ENCODE measurements around the gene ZDHHC7.

Gene ZDHHC7

DNA sequence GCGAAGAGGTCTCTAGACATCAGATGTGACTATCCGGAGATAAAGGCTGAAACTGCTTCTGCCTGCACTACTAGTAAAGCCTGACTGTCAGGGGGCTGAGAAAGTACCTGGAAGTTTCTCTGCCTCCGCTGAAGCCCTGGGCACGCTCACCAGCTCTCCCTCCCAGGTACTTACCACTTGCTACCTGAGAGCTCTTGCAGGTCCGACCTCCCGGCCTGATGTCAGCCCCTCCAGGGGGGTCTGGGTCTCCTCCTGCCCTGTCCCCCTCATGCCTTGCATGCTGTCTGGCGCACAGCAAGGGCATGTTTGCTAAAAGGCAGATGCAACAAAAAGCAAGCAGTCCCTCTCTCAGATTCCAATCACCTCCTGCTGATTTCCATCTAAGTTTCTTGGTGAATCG is 17.4 kb downstream of the ZDHHC7 start:
- no peak for DNase-seq (ENCODE audit: low spot score)

DNA sequence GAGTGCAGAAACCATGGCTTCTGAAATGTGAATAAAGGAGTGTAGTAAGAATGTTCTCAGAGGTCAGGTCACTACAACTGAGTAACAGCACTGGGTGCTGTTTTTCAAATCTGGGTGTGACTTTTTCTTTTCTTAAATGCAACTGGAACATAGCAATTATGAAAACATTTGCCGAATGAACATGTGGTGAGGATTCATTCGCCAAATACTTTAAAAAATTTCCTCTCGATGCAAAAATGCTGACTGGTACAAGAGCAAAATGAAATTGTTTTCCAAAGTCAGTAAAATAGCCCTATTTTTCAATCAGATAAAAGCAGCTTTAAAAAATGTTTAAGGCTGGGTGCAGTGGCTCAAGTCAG is 18.6 kb downstream of the ZDHHC7 start:
- no peak for DNase-seq (ENCODE audit: low spot score)

DNA sequence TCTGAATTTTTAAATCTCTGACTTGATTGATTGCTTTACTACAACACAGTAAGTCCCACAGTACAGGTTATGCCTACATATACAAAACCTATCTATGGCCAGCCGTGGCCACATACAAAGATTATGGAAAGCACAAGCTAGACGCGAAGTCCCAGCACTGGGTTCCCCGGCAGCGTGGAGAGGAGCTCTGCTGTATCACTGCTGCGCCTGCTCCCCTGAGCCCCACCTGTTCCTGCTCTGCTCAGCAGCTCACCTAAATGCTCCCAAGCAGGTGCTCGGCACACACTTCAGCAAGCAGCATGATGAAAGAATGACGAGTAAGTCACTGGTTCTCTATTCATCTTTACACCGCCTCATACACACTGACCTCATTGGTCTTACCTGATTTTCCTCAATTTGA is 20.6 kb downstream of the ZDHHC7 start:
- DNase-seq (ENCODE audit: low spot score): no peak

DNA sequence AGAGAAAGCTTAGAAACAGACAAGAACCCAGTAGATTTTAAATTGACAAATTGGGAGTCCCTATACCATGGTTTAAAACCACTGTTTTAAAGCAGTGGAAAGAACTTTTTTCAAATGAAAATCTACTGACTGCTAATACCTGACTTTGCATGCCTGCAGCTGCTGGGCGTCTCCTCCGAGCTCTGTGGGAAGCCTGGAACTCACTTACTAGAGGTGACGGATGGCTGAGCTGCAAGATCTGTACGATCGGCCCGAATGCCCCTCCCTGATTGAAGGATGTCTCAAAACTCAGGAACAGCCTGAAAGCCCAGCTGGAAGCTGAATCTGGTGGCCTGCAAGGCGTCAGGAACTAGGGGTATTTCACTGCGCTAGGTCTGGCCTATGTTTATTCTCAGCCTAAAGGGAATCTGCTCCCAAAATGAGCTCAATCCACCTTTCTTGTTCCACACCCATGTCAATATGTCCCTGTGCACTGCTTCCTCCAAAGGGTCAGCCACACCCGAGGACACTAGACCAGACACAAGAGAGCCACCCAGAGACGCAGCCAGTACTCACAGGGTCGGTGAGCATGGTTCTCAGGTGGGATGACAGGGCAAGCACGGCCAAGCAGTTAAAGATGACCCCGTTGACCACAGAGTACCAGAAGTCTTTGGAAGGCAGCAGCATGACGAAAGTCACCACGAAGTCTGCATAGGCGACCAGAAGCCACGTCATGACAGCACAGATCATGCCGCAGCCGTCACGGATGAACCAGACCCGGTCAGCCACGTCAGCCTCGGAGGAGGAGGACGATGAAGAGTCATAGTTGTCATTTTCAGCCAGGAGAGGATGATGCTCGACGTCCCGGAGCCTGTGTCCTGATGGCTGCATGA is 21.4 kb downstream of the ZDHHC7 start:
- no peak for DNase-seq (ENCODE audit: low spot score)

DNA sequence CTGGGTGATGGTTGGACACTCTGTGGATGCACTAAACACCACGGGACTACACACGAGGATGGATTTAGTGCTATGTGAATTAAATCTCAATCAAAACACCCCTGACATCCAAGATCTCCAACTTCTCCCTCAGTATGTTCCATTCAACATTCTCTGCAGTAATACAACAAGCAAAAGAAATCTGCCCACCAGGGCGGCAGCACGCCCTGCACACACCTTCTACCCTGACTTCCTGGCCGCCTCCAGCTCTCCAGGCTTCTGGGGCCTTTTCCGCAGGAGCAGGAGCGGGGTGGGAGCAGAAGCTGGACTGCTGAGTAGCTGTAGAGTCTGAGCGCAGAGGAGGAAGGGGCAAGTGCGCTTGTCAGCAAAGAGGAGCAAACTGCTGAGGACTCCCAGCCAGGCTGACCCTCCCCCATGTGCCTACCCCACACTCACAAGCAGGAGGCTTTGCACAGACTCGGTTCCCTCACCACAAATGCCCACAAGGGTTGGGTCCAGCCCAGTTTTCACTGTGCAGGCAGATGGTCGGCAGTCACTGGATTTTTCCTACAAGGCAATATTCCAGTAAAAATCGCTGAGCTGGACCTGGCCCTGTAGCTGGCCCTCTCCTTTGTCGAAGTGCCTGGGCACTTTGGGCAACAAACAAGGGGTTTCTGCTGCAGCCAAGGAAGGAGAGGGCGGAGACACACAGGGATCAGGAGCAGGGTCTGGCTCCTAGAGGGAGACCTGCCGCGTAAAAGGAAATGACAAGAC is 22.8 kb downstream of the ZDHHC7 start:
- DNase-seq (ENCODE audit: low spot score): no peak

DNA sequence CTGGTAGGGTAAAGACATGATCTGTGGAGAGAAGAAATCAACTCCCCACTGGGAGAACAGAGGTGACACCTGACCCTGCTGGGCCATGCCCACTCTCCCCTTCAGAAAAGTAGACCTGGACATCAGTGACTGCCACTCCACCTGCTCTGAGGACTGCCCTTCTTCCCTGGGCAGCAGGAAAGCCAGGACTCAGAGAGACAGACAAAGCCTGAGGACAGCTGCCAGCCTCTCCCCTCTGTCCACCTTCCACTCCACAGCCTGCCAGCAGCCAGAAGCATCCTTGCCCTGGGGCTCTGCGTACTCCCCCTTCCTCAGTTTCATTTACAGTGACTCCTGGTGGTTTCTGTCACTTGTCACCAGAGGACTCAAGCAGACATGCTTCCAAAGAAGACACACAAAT is 24.5 kb downstream of the ZDHHC7 start:
- no peak for DNase-seq (ENCODE audit: low spot score)

DNA sequence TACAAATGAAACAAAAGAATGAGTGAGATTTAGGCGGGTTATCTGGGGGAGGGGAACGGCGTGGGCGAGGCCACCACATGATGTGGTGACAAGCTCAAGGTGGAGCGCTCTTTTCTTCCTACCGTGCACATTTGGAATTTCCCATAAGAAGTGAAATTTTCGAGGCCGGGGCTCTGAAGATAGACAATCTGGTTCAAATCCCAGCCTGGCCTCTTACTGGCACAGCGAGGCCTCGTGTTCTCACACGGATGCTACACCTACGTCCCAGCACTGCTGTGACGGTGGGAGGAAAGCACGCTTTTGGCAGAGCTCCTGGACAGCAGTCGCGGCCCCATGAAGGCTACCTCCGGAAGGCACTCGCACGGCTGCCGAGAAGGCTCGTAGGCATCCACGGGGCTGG is 25.2 kb downstream of the ZDHHC7 start:
- DNase-seq (ENCODE audit: low spot score): no peak

DNA sequence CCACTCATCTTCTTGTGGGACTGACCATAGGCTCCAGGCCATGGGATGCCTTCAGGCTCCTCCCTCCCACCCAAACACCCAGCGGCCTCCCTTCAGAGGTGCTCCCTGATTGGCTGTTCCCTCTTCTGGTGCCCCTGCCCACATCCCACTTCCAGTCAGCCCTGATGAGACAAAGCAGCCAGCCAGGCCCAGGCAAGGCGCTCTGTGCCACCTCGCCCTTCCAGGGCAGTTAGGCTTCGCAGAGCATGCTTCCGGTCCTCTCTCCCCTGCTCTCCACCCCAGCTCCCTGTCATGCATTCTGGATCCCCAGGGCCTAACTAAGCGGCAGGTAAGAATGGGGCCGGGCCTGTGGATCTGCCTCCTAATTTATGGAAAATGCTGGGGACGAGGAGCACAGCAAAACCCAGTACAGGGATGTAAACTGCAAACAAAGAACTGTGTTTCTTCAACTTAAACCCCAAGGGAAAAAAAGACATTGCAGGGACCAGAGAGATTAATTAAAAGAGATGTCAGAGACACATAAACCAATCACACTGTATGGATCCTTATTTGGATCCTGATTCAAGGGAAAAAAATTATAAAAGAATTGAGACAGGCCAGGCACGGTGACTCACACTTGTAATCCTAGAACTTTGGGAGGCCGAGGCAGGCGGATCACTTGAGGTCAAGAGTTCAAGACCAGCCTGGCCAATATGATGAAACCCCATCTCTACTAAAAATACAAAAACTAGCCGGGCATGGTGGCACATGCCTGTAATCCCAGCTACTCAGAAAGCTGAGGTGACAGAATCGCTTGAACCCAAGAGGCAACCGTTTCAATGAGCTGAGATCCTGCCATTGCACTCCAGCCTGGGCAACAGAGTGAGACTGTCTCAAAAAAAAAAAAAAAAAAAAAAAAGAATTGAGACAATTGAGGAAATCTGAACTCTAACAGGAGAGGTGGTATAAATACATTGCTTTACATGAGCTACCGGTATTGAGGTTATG is 26.0 kb downstream of the ZDHHC7 start:
- no peak for DNase-seq (ENCODE audit: low spot score)

DNA sequence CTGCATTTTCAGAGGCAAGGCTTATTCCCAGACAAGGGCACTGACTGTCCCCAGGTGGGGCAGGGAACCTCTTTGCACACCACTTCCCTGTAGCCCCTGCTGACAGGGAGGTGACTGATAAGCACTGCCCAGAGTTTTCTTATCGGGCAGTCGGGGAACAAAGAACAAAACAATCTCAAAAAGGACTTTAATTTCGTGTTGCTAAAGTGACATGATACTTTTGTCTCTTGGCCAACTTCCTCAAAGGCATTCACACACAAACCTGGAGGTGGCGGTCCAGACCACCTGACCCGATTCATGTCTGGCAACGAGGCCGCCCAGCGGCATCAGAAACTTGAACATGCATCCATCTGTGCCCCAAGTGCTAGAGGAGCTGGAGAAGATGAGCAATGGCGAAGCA is 28.9 kb downstream of the ZDHHC7 start:
- DNase-seq (ENCODE audit: low spot score): no peak

DNA sequence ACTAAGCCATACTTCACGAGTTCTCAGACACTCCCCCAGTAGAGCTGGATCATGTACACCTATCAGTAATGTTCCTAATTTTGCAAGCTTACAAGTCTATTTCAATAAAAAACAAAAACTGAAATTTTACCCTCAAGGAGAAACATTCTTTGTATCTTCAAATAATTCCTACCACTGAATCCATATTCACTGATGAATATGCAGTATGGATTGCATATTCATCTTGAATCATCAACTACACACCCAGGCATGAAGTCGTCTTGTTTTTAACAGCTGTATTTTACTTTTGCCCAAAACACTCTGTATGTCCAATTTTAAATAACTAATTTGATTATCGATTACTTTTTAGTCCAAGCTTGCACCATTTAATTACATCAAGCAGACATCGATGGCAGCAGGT is 31.8 kb downstream of the ZDHHC7 start:
- DNase-seq (ENCODE audit: low spot score): no peak

DNA sequence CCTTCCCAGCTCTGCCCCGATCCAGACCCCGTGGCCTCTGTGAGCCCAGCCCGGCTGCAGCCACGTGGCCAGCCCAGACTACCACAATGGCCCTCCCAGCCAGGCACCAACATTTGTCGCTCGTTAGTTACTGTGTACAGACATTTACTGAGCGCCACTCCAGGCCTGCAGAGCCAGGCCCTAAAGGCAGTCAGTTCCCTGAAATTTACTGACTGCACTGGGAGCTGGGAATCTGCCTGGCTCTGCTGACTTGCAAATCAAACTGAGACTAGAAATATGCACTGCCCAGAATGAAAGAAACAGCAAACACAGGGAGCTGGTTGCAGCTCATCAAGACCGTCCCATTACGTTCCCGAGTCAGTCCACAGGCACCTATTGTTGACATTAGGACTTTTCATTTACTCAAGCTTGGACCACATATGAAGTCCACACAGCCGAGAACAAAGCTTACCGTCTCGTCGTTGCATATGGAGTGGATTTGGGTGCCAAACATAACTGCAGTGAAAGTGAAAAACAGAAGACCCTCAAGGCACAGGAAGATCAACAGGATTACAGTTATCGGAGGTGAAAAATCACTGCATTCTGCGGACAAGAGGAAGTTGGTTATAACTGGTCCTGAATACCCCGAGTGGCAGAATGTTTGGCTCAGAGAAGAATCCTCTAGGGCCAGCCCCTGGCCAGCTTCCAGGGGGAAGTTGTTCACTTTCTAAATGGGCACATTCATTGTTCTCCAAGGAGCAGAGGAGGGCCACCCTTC is 34.5 kb downstream of the ZDHHC7 start:
- no peak for DNase-seq (ENCODE audit: low spot score)

DNA sequence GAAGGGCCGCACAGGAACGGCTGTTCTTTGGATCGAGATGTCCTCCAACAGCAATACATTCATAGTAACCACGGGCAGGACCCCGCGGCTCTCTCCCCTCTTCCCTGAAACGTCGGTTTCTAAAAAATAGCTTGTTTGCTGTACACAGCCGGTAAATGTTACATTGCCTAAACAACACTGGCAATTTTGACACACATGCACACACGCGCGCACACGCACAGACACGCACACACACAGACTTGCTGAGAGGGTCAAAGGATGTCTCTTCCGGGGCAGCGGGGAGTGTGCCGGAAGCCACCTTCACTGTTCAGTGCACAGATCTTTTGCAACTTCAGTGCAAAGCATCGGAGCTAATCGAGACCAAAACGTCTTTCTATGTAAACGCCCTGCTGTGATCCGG is 35.8 kb downstream of the ZDHHC7 start:
- no peak for DNase-seq (ENCODE audit: low spot score)

DNA sequence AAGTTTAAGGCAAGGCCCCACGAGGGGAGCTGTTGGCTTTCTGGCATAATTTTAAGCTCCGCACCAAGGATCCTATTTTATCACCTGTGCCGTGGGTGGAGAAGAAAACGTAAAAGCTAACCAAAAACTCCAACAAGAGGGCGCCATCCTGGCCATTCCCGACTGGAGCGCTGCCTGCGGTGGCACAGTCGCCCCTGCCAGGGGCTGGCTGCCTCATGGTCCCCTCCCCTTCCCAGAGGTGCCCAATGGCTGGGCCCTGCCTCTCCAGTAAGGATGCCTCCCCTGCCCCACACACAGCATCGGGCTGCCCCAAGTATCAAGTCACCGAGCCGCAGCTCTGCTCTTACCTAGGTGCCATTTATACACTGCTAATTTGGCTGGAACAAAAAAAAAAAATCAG is 36.3 kb downstream of the ZDHHC7 start:
- DNase-seq (ENCODE audit: low spot score): no peak

DNA sequence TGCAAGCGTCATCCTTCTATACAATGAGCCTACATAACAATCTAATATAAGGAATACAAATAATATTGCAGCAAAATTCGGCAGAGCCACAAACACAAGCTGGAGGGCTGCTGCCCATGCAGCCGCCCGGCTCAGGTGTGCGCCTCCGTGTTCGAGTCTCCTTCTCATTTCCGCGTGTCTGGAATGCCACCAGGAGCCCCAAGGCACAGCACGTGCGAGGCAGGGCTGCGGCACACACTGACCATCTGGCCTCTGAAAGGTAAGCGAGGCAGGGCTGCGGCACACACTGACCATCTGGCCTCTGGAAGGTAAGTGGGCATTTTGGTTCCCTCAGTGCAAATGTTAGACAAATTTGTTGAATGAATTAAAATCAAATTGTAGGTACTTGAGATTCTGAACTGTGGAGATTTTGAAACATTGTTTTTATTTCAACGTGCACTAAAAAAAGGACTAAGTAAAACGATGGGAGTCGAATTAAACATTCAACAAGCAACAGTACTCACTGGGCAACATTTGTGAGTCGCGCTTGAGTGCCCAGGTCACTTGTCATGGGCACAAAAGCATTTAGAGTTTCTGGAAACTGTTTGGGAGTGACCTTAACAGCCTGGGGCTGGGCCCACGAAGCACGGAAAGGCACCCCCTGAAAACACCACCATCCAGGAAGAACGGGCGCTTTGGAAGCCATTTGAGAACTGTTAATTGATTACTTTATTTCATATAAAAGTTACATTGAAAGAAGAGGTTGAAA is 37.4 kb downstream of the ZDHHC7 start:
- no peak for DNase-seq (ENCODE audit: low spot score)

DNA sequence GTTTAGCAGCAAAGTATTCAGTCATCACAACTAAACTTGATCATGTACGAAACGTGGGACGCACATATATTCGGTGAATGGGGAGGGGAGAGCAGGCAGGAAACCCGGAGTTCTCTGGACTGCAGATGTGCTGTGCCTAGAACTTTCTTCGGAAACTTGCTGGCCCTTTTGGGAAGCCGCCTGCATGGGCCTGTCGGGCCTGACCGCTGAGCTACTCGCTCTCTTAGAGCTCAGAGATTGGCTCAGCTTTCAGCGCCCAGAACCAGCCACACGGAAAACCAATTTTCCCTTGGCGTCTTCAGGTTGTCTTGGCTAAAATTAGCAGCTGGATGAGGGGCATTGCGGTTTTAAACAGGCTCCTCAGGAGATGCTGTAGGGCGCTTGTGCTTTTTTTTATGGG is 38.1 kb downstream of the ZDHHC7 start:
- DNase-seq (ENCODE audit: low spot score): no peak

DNA sequence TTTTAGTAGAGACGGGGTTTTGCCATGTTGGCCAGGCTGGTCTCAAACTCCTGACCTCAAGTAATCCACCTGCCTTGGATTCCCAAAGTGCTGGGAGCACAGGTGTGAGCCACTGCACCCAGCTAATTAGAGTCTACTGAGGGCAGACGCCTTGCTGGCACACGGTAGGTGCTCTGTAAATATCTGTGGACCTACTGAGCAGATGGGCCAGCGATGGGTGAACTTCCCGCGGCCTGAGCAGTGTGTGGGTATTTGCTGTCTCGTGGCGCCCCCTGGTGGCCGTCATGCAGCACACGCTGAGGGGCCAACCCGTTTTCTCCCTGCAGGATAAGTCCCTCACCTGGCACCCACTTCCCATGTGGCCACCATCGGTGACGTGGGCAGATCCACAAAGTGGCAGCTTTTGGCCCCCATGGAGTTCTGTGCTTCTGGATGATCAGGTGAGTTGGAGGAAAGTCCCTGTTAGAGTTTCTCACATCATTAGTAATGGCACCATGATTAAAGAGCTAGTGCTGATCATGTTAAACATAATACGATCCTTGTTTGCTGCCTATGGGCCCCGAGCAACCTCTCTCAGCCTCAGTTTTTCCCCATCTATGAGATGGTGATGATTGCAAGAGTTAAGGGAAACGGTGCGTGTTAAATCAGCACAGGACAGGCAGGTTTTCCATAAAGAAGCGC is 40.7 kb downstream of the ZDHHC7 start:
- DNase-seq (ENCODE audit: low spot score): peak; percentile 84

DNA sequence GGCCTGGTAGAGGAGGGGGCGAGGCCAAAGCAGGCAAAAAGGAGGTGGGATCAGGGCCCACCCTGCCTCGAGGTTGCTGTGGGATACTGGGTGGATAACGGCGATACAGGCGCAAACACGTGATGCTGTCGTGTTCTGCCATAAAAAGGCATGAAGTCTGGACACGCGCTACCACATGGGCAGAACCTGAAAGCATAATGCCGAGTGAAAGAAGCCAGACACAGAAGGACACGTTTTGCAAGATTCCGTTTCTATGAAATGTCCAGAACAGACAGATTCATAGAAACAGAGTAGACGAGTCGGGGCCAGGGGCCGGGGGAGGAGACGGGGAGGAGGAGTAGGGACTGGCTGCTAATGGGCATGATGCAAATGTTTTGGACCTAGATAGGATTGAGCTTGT is 43.5 kb downstream of the ZDHHC7 start:
- DNase-seq (ENCODE audit: low spot score): no peak

DNA sequence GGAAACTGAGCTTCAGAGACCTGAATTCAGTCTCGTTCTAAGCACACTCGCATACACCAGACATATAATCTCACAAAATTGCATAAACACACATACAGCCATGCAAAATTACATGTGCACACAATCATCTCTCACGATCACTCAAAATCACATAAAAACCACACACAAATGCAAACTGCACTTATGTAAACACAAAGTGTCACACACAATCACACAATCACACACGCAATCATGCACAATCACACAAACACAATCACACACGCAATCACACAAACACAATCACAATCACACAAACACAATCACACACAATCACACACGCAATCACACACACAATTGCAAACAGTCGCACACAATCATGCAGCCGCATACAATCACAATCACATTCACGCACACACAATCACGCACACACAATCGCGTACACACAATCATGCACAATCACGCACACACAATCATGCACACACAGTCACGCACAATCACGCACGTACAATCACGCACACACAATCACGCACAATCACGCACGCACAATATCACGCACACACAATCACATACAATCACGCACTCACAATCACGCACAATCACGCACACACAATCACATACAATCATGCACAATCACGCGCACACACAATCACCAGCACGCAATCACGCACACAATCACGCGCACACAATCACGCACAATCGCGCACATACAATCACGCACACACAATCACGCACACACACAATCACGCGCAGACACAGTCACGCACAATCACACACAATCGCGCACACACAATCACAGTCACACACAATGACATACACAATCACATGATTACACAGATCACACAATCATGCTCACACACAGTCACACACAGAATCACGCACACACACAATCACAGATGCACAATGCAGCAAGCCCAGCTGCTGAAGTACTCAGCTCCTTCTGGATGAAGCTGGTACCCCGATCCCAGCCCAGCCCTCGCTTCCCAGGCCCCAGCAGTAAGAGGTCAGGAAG is 45.6 kb downstream of the ZDHHC7 start:
- DNase-seq (ENCODE audit: low spot score): no peak

All from left forelimb (tissue), 1 donor.